NCI-H345 (cell line): ENCODE measurements around the gene SH3RF3.

Experiments used
- DNase-seq: peaks from one replicate; lab custom pipeline; 2025; lab: John Stamatoyannopoulos, UW

Gene SH3RF3

GRCh38 chr2:109139865-109140396 lies 10.9 kb downstream of the SH3RF3 start:
- DNase-seq, result no peak

- no peak for DNase-seq
These were observed 12.1 kb downstream of the SH3RF3 start for GRCh38 chr2:109141006-109141600.

DNA sequence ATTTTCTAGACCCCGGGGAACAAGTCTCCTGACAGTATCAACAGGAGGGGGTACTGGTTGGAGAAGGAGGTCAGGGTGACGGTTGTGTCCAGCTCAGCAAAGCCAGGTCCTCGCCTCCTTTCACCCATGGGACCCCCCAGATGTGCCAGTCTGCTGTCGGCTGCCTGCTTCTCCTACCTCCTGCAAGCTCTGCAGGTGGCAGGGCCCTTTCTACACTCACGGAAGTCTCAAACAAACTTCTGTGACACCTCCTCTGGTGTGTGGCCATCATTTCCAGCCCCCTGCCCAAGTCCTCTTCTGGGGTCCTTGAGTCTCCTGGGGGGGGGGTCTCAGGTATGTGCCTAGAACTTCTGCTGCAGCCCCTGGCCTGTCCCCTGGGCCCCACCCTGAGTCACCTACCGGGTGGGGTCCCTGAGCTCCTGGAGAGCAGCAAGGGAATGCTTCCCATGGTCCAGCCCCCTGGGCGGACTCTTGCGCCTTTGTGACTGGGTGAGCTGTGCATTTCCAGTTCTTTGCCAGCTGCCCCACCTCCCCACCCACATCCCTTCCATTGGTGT lies 12.8 kb downstream of the SH3RF3 start:
- DNase-seq, result no peak

- no peak for DNase-seq
These were observed 13.6 kb downstream of the SH3RF3 start for GRCh38 chr2:109142416-109143210.

DNA sequence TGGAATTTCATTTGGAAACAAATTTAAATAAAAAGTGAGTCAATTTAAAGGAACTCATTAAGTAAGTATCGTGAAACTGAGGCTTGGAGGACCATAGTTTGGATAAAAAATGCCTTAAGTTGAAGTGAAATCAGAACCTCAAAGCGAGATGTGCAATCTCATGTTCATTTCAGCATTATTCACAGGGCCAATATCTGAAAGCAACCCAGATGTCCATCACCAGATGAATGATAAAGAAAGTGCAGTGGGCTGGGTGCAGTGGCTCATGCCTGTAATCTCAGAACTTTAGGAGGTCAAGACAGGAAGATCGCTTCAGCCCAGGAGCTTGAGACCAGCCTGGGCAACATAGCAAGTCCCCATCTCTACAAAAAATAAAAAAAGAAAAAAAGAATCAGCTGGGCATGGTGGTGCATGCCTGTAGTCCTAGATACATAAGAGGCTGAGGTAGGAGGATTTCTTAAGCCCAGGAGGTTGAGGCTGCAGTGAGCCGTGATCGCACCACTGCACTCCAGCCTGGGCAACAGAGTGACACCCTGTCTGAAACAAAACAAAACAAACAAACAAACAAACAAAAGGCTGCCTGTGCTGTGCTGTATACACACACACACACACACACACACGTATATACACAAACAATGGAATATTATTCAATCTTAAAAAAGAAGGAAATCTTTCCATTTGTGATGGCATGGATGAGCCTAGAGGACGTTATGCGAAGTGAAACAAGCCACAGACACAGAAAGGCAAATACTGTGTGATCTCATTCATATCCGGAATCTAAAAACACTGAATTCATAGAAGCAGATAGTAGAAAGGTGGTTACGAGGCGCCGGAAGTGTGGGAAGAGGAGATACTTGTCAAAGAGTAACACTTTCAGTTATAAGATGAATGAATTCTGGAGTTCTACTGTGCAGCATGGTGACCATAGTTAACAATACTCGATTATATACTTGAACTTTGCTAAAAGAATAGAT lies 14.5 kb downstream of the SH3RF3 start:
- DNase-seq, result no peak

DNA sequence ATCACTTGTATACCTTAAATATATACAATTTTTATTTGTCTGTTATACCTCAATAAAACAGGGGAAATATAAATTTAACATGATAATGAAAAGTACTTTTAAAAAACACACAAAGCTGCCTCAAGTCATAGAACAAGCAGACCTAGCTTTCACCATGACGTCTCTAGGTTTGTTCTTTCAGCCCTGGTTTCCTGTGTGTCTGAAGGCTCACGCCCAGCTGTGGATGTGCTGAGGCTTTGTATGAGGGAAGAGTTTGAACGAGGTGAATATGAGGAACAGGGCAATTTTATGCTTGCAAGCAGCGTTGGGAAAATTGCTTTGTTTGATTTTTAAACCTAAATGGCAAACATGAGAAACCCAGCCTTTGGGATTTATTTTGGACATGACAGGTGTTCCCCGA lies 15.3 kb downstream of the SH3RF3 start:
- DNase-seq, result no peak

DNA sequence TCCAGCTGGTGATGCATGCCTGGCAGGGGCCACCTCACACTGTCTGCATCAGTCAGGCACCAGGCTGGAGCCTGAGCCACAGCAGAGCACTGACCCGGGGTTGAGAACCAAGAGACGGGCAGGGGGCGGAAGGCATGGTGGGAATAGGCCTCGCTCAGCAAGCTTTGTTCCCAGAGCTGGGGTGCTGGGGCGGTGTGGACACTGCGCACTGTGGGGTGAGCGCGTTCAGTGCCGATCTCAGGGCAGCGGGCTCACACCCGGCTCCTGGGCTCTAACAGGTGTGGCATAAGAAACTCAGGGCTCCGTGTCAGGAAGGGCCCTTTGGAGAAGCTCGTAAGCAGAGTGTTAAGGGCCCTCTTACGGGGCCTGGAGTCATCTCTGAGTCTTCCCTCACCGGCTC lies 15.7 kb downstream of the SH3RF3 start:
- no peak for DNase-seq

DNA sequence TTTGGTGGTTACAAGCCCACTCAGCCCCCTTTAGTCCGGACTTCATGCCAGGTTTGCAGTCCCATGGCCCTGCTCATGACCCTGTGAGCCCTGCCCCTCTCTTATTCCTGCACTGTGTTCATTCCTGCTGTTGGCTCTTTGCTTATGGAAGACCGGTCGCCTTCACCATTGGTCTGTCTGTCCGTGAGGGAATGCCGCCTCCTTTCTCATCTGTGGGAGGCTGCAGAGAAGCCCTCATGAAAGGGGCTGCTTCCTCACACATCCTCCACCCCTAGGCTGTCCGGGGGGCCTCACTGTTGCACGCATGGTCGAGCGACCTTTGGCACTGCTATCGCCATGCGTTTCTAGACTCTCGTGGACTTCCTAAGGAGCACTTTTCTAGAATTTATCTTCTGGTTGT lies 16.3 kb downstream of the SH3RF3 start:
- no peak for DNase-seq

DNA sequence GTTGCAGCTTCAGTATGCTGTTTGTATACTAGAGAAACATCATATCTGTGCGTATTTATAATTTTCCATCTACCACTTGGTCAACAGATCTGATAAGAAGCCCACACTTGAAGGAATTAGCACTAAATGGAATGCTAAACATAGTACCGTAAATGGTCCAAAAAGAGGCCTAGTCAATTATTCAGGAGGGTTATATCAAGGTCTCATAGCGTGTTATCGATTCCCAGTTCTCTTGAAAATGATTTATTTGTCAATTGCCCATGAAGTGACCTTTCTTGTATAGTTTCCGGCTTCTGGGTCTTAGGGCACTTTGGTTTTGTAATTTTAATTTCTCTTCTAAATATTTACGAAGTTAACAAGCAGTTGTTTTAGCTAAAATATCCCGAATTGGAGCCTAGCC lies 18.4 kb downstream of the SH3RF3 start:
- DNase-seq, result no peak

DNA sequence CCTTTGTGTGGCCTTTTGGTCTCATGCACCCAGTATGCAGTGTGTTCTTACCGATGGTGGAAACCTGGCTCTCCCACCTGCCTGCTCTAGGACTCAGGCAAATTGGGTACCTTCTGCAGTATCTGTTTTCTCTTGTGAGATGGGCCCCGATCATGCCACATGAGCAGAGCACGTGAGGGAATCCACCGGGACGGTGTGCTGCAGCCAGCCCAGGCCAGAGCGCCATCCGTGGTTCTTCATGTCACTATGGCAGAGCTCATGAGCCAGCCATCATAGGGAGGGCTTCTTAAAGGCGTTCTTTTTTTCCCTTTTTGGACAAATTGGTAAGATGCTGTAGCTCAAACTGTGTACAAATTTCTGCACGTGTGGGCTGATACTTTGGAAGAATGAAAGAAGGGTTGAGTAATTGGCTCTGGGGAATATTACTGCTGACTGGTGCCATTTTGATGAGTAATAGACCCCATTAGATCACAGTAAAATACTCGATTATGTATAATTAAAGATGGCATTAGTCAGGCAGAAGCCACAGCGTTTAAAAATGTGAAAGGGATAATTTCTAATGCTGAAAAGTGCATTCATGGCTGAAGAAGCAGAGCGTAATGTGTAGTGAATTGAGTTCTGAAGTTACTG lies 19.2 kb downstream of the SH3RF3 start:
- DNase-seq, result no peak

DNA sequence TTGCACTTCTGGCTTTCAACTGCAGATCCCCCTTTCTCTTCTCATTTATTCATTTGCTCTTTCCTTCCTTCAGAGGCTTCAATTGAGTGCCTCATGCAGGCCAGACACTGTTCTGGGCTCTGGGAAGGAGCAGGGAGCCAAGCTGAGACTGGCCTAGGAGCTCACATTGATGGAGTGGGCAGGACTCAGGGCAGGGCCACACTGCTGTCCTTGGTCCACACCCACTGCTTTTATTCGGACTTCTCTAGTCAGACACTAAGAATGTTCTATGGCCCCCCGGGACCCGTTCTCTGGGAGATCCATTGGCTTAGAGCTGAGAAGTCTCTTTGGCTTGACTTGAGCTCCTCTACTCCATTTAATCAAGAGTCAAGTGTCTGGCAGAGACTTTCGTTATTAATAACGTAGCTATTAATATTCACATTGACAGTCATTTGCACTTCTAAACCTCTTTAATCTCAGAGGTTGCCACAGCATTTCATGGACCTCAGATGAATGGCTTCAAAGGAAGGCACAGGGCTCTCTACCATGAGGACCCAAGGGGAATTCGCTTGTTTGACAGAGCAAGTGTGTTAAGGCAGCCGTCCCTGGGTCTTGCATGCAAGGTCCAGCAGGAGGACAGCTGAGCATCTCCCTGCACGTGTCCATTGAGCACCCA lies 20.1 kb downstream of the SH3RF3 start:
- no peak for DNase-seq

DNA sequence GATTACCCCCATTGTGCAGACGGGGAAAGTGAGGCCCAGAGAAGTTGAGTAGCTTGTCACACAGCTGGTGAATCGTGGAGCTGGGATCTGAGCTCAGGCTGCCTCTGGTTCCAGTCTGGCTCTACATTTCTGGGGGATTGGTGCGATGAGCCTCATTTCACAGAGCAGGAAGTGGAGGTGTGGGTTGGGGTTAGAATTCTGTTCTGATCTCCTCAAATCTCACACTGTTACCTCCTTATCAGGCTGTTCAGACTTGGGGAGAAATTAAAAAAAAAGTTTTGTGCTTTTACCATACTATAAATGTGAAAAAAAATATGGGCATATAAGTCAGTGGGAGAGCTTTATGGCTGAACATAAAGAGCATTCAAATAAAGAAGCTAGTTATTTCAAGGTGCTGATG lies 21.6 kb downstream of the SH3RF3 start:
- DNase-seq, result no peak

DNA sequence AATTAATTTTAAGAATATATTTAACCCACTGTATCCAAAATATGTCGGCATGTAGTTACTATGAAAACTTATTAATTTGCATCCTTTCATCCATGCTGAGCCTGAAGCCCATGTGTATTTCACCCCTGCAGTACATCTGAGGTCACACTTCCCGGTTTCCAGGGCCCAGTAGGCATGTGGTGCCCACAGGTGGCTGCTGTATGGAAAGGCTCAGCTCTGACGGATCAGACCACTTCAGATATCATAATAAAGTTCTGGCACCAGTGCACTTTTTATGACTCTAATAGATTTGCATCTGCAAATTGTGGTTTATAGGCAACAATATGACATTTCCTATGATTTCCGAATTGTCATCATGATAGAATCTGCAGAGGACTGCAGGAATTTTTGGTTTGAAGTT lies 22.5 kb downstream of the SH3RF3 start:
- no peak for DNase-seq

GRCh38 chr2:109153005-109153784 lies 24.2 kb downstream of the SH3RF3 start:
- no peak for DNase-seq

GRCh38 chr2:109153807-109154206 lies 24.8 kb downstream of the SH3RF3 start:
- no peak for DNase-seq

- no peak for DNase-seq
These were observed 25.2 kb downstream of the SH3RF3 start for GRCh38 chr2:109154226-109154625.

- peak; percentile 18 for DNase-seq
These were observed 26.8 kb downstream of the SH3RF3 start for GRCh38 chr2:109155553-109156451.

- no peak for DNase-seq
These were observed 28.6 kb downstream of the SH3RF3 start for GRCh38 chr2:109157563-109158105.

- no peak for DNase-seq
These were observed 29.2 kb downstream of the SH3RF3 start for GRCh38 chr2:109158237-109158636.
